HUDEP-2 (cell line): ENCODE results near the gene PPT2.
A peak's percentile ranks its signal among the peaks of the same experiment; 100 is the strongest.

Experiments used
- DNase-seq, 76 experiments: peaks; one replicate each; lab custom pipeline; 2025; ENCODE audit not compliant: unreplicated experiment in 76 of 76; lab: John Stamatoyannopoulos, UW

The PPT2 gene

GRCh38 chr6:32149932-32150870 is 3.7 kb upstream of the PPT2 start:
- DNase-seq, result no peak

DNA sequence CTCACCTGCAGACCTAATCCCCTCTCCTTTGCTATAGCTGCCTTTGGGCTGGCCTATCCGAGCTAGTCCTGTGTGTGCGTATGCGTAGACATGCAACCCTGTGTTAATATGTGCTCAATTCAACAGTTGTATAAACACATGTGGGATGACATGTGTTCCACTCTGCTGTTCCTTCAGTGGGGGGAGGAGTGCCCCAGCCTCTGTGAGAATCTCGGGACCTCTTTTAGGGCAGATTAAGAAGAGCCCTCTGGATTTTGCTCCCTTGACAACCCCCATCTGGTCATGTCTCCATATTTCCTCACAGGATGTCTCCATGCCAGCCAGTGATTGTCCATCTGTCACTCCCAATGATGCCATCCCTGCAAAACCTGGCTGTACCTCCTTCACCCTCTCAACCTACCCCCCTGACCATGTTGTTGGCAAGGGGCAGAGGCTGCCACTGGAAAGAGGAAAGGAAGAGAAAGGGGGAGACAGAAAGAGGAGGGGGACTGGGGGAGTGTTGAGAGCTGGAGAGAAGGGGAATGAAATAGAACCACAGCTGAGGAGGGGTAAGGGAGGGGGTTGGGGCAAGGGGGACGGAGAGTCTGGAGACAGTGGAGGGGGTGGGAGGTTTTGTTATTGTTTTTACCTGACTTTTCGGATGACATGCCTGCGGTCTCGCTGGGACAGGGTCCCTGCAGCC is 2.6 kb upstream of the PPT2 start:
- DNase-seq, result no peak

- no peak for DNase-seq
Measured at GRCh38 chr6:32151863-32152768, 1.8 kb upstream of the PPT2 start, which contains the start of gene PRRT1. Gene PRRT1 (minus strand): TSS chr6:32151939. CDS start chr6:32151827, 112 bp downstream.

GRCh38 chr6:32152769-32153563 is 975 bp upstream of the PPT2 start:
- DNase-seq, result peak in 6 of 76 experiments; percentile 66 to 93 (median 74)

GRCh38 chr6:32154514-32155161 is 697 bp downstream of the PPT2 start:
- DNase-seq, result peak in 28 of 76 experiments; percentile 66 to 97 (median 87)

DNA sequence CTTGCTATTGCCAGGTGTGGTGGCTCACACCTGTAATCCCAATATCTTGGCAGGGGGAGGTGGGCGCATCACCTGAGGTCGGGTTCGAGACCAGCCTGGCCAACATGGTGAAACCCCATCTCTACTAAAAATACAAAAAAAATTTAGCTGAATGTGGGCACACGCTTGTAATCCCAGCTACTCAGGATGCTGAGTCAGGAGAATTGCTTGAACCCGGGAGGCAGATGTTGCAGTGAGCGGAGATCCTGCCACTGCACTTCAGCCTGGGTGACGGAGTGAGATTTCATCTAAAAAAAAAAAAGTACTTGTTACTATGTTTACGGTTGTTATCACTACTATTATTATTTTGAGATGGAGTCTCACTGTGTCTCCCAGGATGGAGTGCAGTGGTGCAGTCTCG is 3.0 kb downstream of the PPT2 start:
- DNase-seq, result no peak

DNA sequence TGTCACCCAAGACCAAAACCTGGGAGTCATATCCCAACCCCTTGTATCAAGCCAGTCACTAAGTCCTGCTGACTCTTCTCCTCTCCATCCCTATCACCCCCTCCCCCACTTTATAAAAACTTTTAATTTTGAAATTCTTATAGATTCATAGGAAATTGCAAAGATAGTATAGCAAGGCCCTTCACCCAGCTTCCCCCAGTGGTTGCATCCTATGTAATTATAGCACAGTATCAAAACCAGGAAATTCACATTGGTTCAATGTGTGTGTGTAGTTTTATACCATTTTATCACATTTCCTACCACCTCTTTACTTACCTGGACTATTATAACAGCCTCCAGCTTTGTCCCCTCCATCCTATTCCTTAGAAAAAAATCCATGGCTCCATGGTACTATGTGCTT is 4.1 kb downstream of the PPT2 start:
- no peak for DNase-seq

DNA sequence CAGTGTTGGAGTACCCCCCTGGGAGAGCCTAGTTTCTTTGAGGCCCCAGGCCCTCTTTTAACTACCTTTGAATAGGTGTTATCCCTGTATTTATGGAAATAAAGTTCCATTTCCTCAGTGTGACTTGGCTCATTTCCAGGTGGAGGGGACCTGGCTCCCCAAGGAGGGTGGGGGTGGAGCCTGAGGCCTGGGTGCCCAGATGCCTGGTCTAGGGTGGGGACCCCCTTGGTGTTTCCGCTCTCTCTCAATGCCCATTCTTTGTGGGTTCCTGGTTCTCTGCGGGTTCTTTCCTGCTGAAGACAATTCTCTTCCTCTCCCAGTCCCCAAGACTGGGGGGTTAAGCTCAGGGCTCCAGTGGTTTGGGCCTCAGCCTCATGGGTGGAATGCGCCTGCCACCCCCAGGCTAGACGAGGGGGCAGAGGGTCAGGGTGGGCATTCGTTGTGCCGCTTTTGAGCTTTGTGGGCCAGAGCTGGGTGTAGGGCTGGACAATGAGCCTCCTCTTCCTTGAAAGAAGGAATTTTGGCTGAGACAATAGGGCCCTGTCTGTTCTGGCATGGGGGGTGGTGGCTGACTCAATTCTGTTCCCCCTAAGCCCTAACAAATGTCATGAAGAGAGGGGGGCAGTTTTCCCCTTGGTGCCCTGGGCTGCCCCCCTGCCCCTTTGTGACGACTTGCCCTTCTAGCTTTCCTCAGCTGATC is 9.8 kb downstream of the PPT2 start:
- no peak for DNase-seq

DNA sequence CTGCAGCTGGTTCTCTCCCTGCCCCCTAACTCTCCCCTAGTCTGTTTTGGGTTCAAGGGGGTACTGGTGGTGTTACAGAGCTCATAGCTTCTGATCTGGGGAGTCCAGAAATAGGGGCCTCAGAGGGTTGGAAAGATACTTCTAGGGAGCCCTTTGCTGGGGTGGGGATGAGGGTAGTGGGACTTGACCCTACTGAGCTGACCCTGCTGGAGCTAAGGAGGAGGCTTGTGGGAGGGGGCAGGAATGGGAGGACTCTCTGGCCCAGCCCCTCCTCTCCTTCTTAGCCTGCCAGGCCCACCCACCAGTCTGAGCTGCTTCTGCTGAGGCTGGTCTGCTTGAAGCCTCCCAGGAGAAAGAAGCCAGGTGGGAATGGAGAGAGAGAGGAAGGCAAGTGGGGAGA is 10.4 kb downstream of the PPT2 start, which contains the start of gene EGFL8:
TSS of gene EGFL8 (plus strand) at position 301 of the 400 bp plus-strand sequence. CDS start 1,571 bp downstream, outside the sequence.
- no peak for DNase-seq

GRCh38 chr6:32166411-32167061 is 12.6 kb downstream of the PPT2 start:
- DNase-seq, result peak in 2 of 76 experiments; percentile 20

- no peak for DNase-seq
Measured at GRCh38 chr6:32167154-32167760, 13.3 kb downstream of the PPT2 start.

- peak in 72 of 76 experiments; percentile 60 to 97 (median 83) for DNase-seq
Measured at GRCh38 chr6:32167761-32168262, 13.9 kb downstream of the PPT2 start.

DNA sequence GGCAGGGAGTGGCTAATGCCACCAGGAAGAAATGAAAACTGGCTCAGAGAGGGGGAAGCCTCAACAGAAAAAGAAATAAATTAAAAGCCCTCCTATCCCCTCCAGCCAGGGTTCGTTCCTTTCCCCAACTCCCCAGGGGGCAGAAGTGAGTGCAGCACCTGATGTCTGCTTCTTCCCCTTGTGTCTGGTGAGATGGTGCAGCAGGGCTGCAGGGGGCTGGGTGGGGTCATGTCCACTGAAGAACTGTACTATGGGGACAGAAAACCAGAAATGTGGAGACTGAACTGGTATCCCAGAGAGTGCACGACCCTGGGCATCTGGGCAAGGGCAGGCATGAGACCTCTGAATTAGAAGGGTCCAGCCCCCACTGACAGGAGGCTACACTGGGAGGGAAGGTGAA is 14.4 kb downstream of the PPT2 start:
- DNase-seq, result peak in 4 of 76 experiments; percentile 31 to 46 (median 36)

DNA sequence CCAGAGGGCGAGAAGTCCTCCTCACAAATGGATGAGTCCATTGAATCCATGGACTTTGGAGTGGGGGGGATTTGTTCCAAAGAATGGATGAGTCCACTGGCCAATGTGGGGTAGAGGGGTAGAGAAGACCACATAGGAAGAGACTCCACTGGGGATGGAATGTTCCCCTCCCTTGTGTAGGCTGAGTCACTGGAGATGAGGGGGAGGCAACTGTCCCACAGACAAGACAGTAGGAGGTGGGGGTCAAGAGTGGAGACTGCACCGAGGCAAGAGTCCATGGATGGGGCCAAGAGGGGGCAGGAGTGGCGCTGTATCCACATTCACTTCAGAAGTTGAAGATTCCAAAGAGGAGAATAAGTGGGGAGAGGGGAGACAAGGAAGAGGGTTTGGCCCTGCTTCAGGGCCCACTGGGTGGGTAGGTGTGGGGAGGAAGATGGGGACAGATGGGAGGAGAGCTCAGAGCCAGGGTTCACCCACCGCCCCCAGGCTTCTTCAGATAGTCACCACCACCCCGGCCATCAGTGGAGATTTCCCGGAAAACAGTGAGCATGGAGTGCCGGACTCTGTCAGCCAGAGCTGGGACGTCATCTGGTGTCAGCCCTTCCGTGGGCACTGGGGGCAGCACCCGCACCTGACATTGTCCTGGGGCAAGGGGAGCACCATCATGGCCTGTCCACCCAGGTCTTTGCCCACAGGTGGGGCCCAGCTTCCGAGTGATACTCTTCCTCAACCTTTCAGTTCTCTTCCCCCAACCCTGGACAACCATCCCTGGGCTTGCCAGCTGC is 15.1 kb downstream of the PPT2 start:
- peak in 8 of 76 experiments; percentile 21 to 48 (median 28) for DNase-seq

DNA sequence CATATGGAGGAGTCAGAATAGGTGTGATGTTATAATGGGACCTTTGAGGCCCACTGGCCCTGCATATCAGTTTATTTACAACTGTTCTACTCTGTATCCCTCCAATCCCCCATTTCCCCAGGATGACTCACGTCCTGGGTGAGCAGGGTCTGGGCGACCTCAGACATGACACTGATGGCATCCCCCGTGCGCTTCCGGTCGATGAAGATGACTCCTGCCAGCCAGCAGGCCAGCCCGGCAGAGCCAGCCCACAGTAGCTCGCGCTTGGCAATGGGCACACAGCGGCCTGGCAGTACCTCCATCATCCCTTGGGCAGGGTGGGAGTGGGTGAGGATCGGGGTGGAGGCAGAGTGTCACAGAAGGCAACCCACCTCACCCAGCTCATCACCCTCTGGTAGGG is 16.4 kb downstream of the PPT2 start:
- DNase-seq, result no peak

DNA sequence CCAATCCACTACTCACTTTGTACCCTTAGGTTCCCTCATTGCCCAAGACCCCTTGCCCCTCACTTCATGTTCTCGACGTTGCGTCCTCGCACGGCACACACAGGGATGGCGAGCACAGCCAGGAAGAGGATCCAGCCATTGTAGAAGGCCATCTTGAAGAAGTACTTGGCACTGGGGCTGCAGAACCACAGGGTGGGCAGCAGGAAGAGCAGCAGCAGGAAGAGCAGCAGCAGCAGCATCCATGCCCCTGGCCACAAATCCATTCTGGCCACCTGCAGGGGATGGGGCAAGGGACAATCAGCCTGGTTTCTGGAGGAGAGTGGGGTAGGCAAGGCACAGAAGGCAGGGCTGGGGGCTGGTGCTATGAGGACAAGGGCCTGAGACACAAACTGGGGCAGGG is 17.3 kb downstream of the PPT2 start:
- DNase-seq, result no peak
